Upper lobe of left lung (tissue), 6 donors: ENCODE data around the gene NCOR1. TPM values are rescaled to one million over a fixed set of nuclear protein-coding genes. Genes with fewer than 3 reads are reported as not detected.
A peak's percentile ranks its signal among the peaks of the same experiment; 100 is the strongest.

Experiments
- ATAC-seq, 2 donors: fragments of 200-7000 bp; cut with Tn5 transposase; one replicate each; pipeline ENCODE4 v1.9.1; 2022; ENCODE audit warnings: mild to moderate bottlenecking in 2 of 2, moderate library complexity in 2 of 2; ENCODE audit not compliant: low FRiP score in 2 of 2
- DNase-seq, 2 donors: peaks; one replicate each; pipeline ENCODE4 v3.0.0-alpha.2; 2019 to 2020
- H3K27ac ChIP-seq, 4 donors: fragments of 200-600 bp; sonication (generic); one replicate each; pipeline ENCODE4 v1.5.1; 2016 to 2019
- H3K27me3 ChIP-seq, 4 donors: fragments of 200-600 bp; sonication (generic); one replicate each; pipeline ENCODE4 v1.5.1; 2017 to 2019
- H3K36me3 ChIP-seq, 4 donors: fragments of 200-600 bp; sonication (generic); one replicate each; pipeline ENCODE4 v1.5.1; 2016 to 2019
- H3K4me1 ChIP-seq, 4 donors: fragments of 200-600 bp; sonication (generic); one replicate each; pipeline ENCODE4 v1.5.1; 2018 to 2019
- H3K4me3 ChIP-seq, 4 donors: fragments of 200-600 bp; sonication (generic); one replicate each; pipeline ENCODE4 v1.5.1; 2017 to 2019; ENCODE audit warnings: mild to moderate bottlenecking in 2 of 4, moderate library complexity in 1 of 4
- H3K9me3 ChIP-seq, 4 donors: fragments of 200-600 bp; sonication (generic); one replicate each; pipeline ENCODE4 v1.5.1; 2018 to 2019
- EP300 ChIP-seq, 4 donors: sonication (generic); formaldehyde crosslinking; IDR thresholded peaks; one replicate each; pipeline ENCODE4 v1.5.1; 2017; ENCODE audit warnings: antibody characterized with exemption in 4 of 4, control low read depth in 2 of 4
- POLR2A ChIP-seq, 4 donors: fragments of 450-650 bp; IDR thresholded peaks; one replicate each; pipeline ENCODE4 v1.5.1; 2016 to 2017; ENCODE audit warnings: antibody characterized with exemption in 4 of 4, mild to moderate bottlenecking in 2 of 4
- POLR2AphosphoS5 ChIP-seq, 2 donors: sonication (generic); formaldehyde crosslinking; IDR thresholded peaks; one replicate each; pipeline ENCODE4 v1.5.1; 2017; ENCODE audit warnings: antibody characterized with exemption in 2 of 2
- WGBS, 2 donors: methylation state at CpG; one replicate each; pipeline ENCODE4 v1.1.5; 2017 to 2018; 5-methylcytosine and 5-hydroxymethylcytosine counted together
- total RNA-seq, 6 donors: library from RNA; depleted of rRNA in 4 of 6; stranded (reverse); fragments of >200 nt in 4 of 6; gene quantifications; one replicate each; pipeline versions ENCODE4 v1.1.0 to v1.2.1, GENCODE V29; 2016 to 2021
- TF ChIP-seq, protein P1 (sequence below), 6 experiments: fragments of 450-650 bp in 4 of 6; fragments of 200-600 bp in 2 of 6; sonication (generic) in 2 of 6; IDR thresholded peaks; one replicate each; pipeline ENCODE4 v1.5.1; 2016 to 2019; ENCODE audit warnings: antibody characterized with exemption in 6 of 6
- donor health status: DM: no; HTN: no; CAD: no; lungs with moderate emphysema.
- donor health status: DM: no; HTN: yes; CAD: no; lungs with severe emphysema.

NCOR1 gene
- total RNA-seq, 6 donors from 2014 or later = 111 to 301 (median 147) TPM

DNA sequence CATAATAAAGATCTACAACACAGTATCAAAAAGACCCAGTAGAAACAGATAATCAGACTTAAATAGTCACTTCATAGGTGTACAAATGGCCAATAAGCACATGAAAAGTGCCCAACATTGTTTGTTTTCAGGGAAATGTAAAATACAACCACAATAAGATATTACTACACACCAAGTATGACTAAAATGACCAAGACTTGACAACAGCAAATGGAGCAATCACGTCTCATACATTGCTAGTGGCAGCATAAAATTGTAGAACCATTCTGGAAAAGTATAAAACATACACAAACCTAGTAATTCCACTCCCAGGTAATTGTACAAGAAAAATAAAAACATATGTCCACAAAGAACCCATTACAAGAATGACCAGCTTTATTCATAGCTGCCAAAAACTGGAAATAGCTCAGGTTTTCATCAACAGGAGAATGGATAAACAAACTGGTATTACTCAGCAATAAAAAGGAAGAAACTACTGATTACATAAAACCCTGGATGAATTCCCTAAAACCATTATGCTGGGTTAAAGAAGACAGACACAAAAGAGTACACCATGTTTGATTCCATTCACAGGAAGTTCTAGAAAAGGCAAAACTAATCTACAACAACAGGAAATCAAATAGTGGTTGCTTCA, 130.2 kb downstream of the NCOR1 start:
- Histone ChIP-seq H3K36me3 (peaks cover 3 to 32% (median 10%) of the 10 kb centered on the region in 4 donors), H3K9me3 (no peaks in the 10 kb centered on the region), H3K4me1 (peaks cover 0 to 9% (median 8%) of the 10 kb centered on the region in 4 donors), H3K27me3 (no peaks in the 10 kb centered on the region), H3K27ac (peak overlapping the region in 2 of 4 donors; percentile 3 to 44), H3K4me3 (no peak overlapping the region)
- TF ChIP-seq EP300 (IDR thresholded peaks at IDR 0.05) (no peak), POLR2A (IDR thresholded peaks at IDR 0.05) (no peak), POLR2AphosphoS5 (IDR thresholded peaks at IDR 0.05) (no peak)
- TF ChIP-seq, protein P1, sequence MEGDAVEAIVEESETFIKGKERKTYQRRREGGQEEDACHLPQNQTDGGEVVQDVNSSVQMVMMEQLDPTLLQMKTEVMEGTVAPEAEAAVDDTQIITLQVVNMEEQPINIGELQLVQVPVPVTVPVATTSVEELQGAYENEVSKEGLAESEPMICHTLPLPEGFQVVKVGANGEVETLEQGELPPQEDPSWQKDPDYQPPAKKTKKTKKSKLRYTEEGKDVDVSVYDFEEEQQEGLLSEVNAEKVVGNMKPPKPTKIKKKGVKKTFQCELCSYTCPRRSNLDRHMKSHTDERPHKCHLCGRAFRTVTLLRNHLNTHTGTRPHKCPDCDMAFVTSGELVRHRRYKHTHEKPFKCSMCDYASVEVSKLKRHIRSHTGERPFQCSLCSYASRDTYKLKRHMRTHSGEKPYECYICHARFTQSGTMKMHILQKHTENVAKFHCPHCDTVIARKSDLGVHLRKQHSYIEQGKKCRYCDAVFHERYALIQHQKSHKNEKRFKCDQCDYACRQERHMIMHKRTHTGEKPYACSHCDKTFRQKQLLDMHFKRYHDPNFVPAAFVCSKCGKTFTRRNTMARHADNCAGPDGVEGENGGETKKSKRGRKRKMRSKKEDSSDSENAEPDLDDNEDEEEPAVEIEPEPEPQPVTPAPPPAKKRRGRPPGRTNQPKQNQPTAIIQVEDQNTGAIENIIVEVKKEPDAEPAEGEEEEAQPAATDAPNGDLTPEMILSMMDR (IDR thresholded peaks at IDR 0.05) = no peak
- no peak for ATAC-seq
- DNase-seq = no peak
- WGBS, 2 donors = 73 to 91% methylated on average over 1 of the region's 1 CpG

DNA sequence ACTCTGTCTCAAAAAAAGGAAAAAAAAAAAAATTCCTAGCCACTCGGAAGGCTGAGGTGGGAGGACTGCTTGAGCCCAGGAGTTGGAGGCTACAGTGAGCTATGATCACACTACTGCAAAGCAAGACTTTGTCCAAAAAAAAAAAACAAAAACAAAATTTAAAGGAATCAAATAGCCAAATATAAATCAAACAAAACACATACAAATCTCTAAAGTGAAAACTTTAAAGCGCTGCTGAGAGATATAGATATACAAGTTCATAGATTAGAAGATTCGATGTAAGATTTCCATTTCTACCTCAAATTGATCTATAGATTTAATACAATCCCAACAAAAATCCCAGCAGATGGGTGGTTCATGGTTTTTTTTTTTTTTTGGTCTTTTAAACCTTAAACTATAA, 132.1 kb downstream of the NCOR1 start:
- DNase-seq (no peak), ATAC-seq (no peak)
- Histone ChIP-seq H3K27me3 (no peaks in the 10 kb centered on the region), H3K9me3 (no peaks in the 10 kb centered on the region), H3K27ac (no peak overlapping the region), H3K36me3 (peaks cover 19 to 48% (median 28%) of the 10 kb centered on the region in 4 donors), H3K4me3 (no peak overlapping the region), H3K4me1 (peaks cover 0 to 9% (median 8%) of the 10 kb centered on the region in 4 donors)
- 97 to 99% methylated on average over 3 of the region's 3 CpGs for WGBS, 2 donors
- no peak for TF ChIP-seq POLR2A (IDR thresholded peaks at IDR 0.05)
- no peak for TF ChIP-seq EP300 (IDR thresholded peaks at IDR 0.05)
- TF ChIP-seq, protein P1 (IDR thresholded peaks at IDR 0.05) = no peak
- TF ChIP-seq POLR2AphosphoS5 (IDR thresholded peaks at IDR 0.05) = no peak

DNA sequence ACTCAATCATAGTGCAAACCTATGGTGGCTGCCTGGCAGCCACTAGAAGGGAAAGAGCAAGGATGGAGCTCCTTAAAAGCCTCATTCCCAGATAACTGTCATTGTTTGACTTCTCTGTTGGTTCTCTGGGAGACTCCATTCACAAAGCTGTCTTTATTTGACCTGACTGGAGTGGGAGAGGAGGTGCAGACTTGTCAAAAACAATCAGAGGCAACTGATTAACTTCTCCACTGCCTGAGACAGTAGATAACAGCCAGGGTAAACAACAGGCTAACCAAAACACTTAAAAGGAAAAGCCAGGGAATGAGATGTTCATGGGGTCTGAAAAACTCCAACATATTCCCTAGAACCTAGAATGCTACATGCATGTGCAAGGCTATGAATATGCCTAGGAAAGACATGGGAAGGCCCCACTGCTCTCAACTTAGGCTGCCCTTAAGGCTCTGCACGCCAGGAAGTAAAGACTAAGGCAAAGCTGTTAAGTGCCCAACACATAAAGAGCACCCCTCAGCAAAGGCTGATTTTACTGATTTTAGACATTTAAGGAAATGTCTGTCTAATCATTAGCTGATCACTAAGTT, 133.7 kb downstream of the NCOR1 start:
- Histone ChIP-seq H3K4me1 (peaks cover 0 to 9% (median 8%) of the 10 kb centered on the region in 4 donors), H3K9me3 (no peaks in the 10 kb centered on the region), H3K27me3 (no peaks in the 10 kb centered on the region), H3K27ac (no peak overlapping the region), H3K4me3 (no peak overlapping the region), H3K36me3 (peaks cover 25 to 57% (median 38%) of the 10 kb centered on the region in 4 donors)
- TF ChIP-seq POLR2AphosphoS5 (IDR thresholded peaks at IDR 0.05) (no peak), EP300 (IDR thresholded peaks at IDR 0.05) (no peak), POLR2A (IDR thresholded peaks at IDR 0.05) (no peak)
- TF ChIP-seq, protein P1 (IDR thresholded peaks at IDR 0.05) = no peak
- WGBS, 2 donors = 100% methylated on average over 1 of the region's 1 CpG
- ATAC-seq (no peak), DNase-seq (no peak)

DNA sequence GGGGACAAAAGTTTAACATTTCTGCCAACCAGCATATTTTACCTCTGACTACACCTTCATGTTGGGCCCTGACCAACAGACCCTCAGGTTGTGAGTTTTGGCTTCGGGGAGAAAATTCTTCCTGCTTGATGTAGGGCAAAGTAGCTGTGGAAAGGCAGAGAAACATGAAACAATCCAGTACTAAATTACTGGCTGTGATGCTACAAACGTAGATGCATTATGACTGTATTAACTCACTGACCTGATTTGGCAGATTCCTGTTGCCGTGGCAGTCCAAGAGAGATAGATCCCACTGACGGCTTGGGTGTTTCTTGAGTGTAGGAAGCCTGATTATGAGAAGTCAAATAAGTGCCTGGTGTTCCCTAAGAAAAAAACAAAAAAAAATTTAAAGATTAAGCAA, 135.0 kb downstream of the NCOR1 start:
- WGBS, 2 donors = 97 to 98% methylated on average over 4 of the region's 4 CpGs
- TF ChIP-seq POLR2AphosphoS5 (IDR thresholded peaks at IDR 0.05) = no peak
- no peak for TF ChIP-seq POLR2A (IDR thresholded peaks at IDR 0.05)
- Histone ChIP-seq H3K36me3 (peaks cover 28 to 60% (median 45%) of the 10 kb centered on the region in 4 donors), H3K4me3 (no peak overlapping the region), H3K27ac (no peak overlapping the region), H3K27me3 (no peaks in the 10 kb centered on the region), H3K9me3 (no peaks in the 10 kb centered on the region), H3K4me1 (peaks cover 0 to 5% (median 5%) of the 10 kb centered on the region in 4 donors)
- no peak for ATAC-seq
- DNase-seq = no peak

DNA sequence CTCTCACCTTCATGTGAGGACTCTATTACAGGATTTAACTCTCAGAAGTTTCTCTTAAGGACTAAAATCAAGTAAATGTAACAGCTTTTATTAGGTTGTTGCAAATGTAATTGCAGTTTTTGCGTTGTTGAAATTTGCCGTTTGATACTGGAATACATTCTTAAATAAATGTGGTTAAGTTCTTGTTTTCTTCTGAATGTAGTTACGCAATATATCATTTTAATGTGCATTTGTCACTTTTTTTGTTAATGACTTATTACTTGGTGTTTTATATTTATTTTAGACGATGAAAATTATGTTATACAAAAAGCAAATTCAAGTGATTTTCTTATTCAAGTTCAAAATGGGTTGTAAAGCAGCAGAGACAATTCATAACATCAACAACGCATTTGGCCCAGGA, 139.4 kb downstream of the NCOR1 start:
- no peak for ATAC-seq
- 95 to 97% methylated on average over 5 of the region's 5 CpGs for WGBS, 2 donors

More for the DNA sequence above, 139.4 kb downstream of the NCOR1 start:
- Histone ChIP-seq H3K9me3 (no peaks in the 10 kb centered on the region), H3K27ac (no peak overlapping the region), H3K36me3 (peaks cover 56 to 91% (median 66%) of the 10 kb centered on the region in 4 donors), H3K27me3 (no peaks in the 10 kb centered on the region), H3K4me3 (no peak overlapping the region), H3K4me1 (no peaks in the 10 kb centered on the region)
- DNase-seq = no peak
- TF ChIP-seq, protein P1 (IDR thresholded peaks at IDR 0.05) = no peak
